H1 (cell line): ENCODE results near the gene SORCS3. TPM values are rescaled to one million over a fixed set of nuclear protein-coding genes. Genes with fewer than 3 reads are reported as not detected.

Experiments used
- CTCF ChIA-PET: fragments of 300-600 bp; sonication (Branson Sonifier 250); formaldehyde crosslinking; loops from one replicate; lab custom pipeline; 2021; ENCODE audit not compliant: partially characterized antibody; lab: Charles Lee
- POLR2A ChIA-PET: fragments of 300-600 bp; sonication (Branson Sonifier 250); formaldehyde crosslinking; loops from one replicate; lab custom pipeline; 2021; ENCODE audit warnings: inconsistent platforms; ENCODE audit not compliant: partially characterized antibody; lab: Charles Lee
- DNase-seq, 2 experiments: peaks; one replicate each; pipeline versions ENCODE4 v3.0.0 to v3.0.0-alpha.2; 2010 to 2022; ENCODE audit warnings: low spot score in 2 of 2, low read depth in 1 of 2, mixed read lengths in 1 of 2
- FAIRE-seq: peaks from 2 replicates; lab custom pipeline; 2011; peaks lifted over from hg19 to GRCh38; lab: Jason Lieb, UNC
- H2AFZ ChIP-seq: 2 replicates; pipeline ENCODE4 v1.8.1; 2012; ENCODE audit warnings: low read length, inconsistent platforms
- H2AK5ac ChIP-seq: 2 replicates; pipeline ENCODE4 v1.6.1; 2013; ENCODE audit warnings: low read depth, low read length
- H2BK120ac ChIP-seq: replicated peaks from 2 replicates; pipeline ENCODE3; 2013; ENCODE audit warnings: low read depth, low read length, inconsistent platforms
- H2BK12ac ChIP-seq: 2 replicates; pipeline ENCODE4 v1.6.1; 2013; ENCODE audit warnings: low read depth, low read length
- H2BK15ac ChIP-seq: 2 replicates; pipeline ENCODE4 v1.6.1; 2013; ENCODE audit warnings: low read length
- H2BK20ac ChIP-seq: 2 replicates; pipeline ENCODE4 v1.6.1; 2013; ENCODE audit warnings: low read length
- H2BK5ac ChIP-seq: 2 replicates; pipeline ENCODE4 v1.6.1; 2013; ENCODE audit warnings: low read depth, low read length
- H3K14ac ChIP-seq: 2 replicates; pipeline ENCODE4 v1.6.1; 2013; ENCODE audit warnings: inconsistent platforms; ENCODE audit not compliant: insufficient read length
- H3K18ac ChIP-seq: 2 replicates; pipeline ENCODE4 v1.6.1; 2013; ENCODE audit warnings: low read length; ENCODE audit errors: extremely low read depth
- H3K23ac ChIP-seq: 2 replicates; pipeline ENCODE4 v1.6.1; 2013; ENCODE audit warnings: inconsistent platforms; ENCODE audit not compliant: insufficient read length
- H3K23me2 ChIP-seq: 2 replicates; pipeline ENCODE4 v1.6.1; 2013; ENCODE audit warnings: low read depth, low read length
- H3K27ac ChIP-seq: 2 replicates; pipeline ENCODE4 v1.6.1; 2011; ENCODE audit warnings: low read depth, low read length, inconsistent platforms
- H3K27me3 ChIP-seq, 4 experiments: replicated peaks in 1 of 4; 1 replicate in 1 of 4; 2 replicates in 3 of 4; pipeline versions ENCODE4 v1.6.1 to v1.8.1; 2011 to 2013; ENCODE audit warnings: low read length in 3 of 4, mild to moderate bottlenecking in 3 of 4, inconsistent platforms in 2 of 4, mixed read lengths in 2 of 4, moderate library complexity in 1 of 4; ENCODE audit not compliant: control insufficient read depth in 3 of 4, insufficient read depth in 3 of 4; ENCODE audit errors: extremely low read depth in 1 of 4
- H3K36me3 ChIP-seq, 4 experiments: 2 replicates each; pipeline versions ENCODE4 v1.6.1 to v1.8.1; 2011 to 2013; ENCODE audit warnings: mild to moderate bottlenecking in 4 of 4, low read length in 3 of 4, moderate library complexity in 2 of 4, control low read depth in 1 of 4, inconsistent platforms in 1 of 4; ENCODE audit not compliant: insufficient read depth in 4 of 4, control insufficient read depth in 2 of 4
- H3K4ac ChIP-seq: replicated peaks from 2 replicates; pipeline ENCODE3; 2013; ENCODE audit warnings: low read length, low read depth, mixed read lengths, inconsistent platforms; ENCODE audit not compliant: insufficient read length
- H3K4me1 ChIP-seq, 4 experiments: replicated peaks in 1 of 4; 1 replicate in 1 of 4; 2 replicates in 3 of 4; pipeline versions ENCODE4 v1.6.1 to v1.8.1; 2011 to 2013; ENCODE audit warnings: low read length in 3 of 4, inconsistent platforms in 2 of 4, mixed read lengths in 1 of 4; ENCODE audit not compliant: insufficient read depth in 4 of 4, control insufficient read depth in 3 of 4
- H3K4me2 ChIP-seq, 2 experiments: 2 replicates each; pipeline versions ENCODE4 v1.6.1 to v1.8.1; 2011 to 2013; ENCODE audit warnings: low read depth in 2 of 2, low read length in 2 of 2, control low read depth in 1 of 2, inconsistent platforms in 1 of 2, mild to moderate bottlenecking in 1 of 2; ENCODE audit not compliant: insufficient read depth in 1 of 2
- H3K4me3 ChIP-seq, 4 experiments: fragments of 200-600, 300-600 bp in 1 of 4; sonication (generic), shearing (Covaris generic), sonication (Bioruptor Twin) in 1 of 4; 2 replicates each; pipeline versions ENCODE4 v1.5.1 to v1.8.1; 2011 to 2016; ENCODE audit warnings: low read length in 4 of 4, low read depth in 3 of 4, control low read depth in 2 of 4, inconsistent platforms in 2 of 4, mild to moderate bottlenecking in 2 of 4, mixed read lengths in 1 of 4, moderate library complexity in 1 of 4; ENCODE audit not compliant: insufficient read depth in 2 of 4; ENCODE audit errors: extremely low read depth in 1 of 4
- H3K56ac ChIP-seq: replicated peaks from 2 replicates; pipeline ENCODE3; 2013; ENCODE audit warnings: low read depth, mild to moderate bottlenecking, mixed read lengths, low read length, inconsistent platforms; ENCODE audit not compliant: insufficient read length
- H3K79me1 ChIP-seq: 2 replicates; pipeline ENCODE4 v1.6.1; 2013; ENCODE audit warnings: low read depth, low read length, control low read depth
- H3K79me2 ChIP-seq, 2 experiments: 2 replicates each; pipeline versions ENCODE4 v1.6.1 to v1.8.1; 2012 to 2013; ENCODE audit warnings: low read length in 2 of 2, mild to moderate bottlenecking in 2 of 2, inconsistent platforms in 1 of 2; ENCODE audit not compliant: insufficient read depth in 2 of 2, control insufficient read depth in 1 of 2
- H3K9ac ChIP-seq, 4 experiments: replicated peaks in 1 of 4; 1 replicate in 1 of 4; 2 replicates in 3 of 4; pipeline versions ENCODE4 v1.6.1 to v1.8.1; 2011 to 2013; ENCODE audit warnings: low read depth in 3 of 4, low read length in 3 of 4, control low read depth in 2 of 4, mild to moderate bottlenecking in 2 of 4, moderate library complexity in 2 of 4, inconsistent platforms in 1 of 4; ENCODE audit errors: extremely low read depth in 1 of 4
- H3K9me3 ChIP-seq, 2 experiments: 2 replicates each; pipeline versions ENCODE4 v1.6.1 to v1.8.1; 2012 to 2013; ENCODE audit warnings: mild to moderate bottlenecking in 2 of 2, moderate library complexity in 2 of 2, control low read depth in 1 of 2, inconsistent platforms in 1 of 2, low read depth in 1 of 2, low read length in 1 of 2, mixed read lengths in 1 of 2; ENCODE audit not compliant: insufficient read depth in 2 of 2
- H4K20me1 ChIP-seq, 2 experiments: replicated peaks in 1 of 2; 2 replicates each; pipeline versions ENCODE3 to v1.8.1; 2011 to 2013; ENCODE audit warnings: inconsistent platforms in 2 of 2, low read length in 2 of 2, mild to moderate bottlenecking in 1 of 2; ENCODE audit not compliant: insufficient read depth in 2 of 2, control insufficient read depth in 1 of 2
- H4K5ac ChIP-seq: 2 replicates; pipeline ENCODE4 v1.6.1; 2013; ENCODE audit warnings: low read length, low read depth, mixed read lengths, inconsistent platforms; ENCODE audit not compliant: insufficient read length
- H4K8ac ChIP-seq: 2 replicates; pipeline ENCODE4 v1.8.0; 2013; ENCODE audit warnings: mild to moderate bottlenecking, moderate library complexity, low read length, inconsistent platforms; ENCODE audit not compliant: insufficient read depth; ENCODE audit errors: extremely low read depth
- H4K91ac ChIP-seq: replicated peaks from 2 replicates; pipeline ENCODE3; 2013; ENCODE audit warnings: low read length, mixed read lengths, inconsistent platforms; ENCODE audit not compliant: insufficient read length
- CHD1 ChIP-seq: IDR thresholded peaks from 2 replicates; pipeline ENCODE4 v1.6.1; 2012; ENCODE audit warnings: low read depth, low read length, improper control_type of control experiment
- KDM1A ChIP-seq: fragments of 200-600, 300-600 bp; sonication (generic); IDR thresholded peaks from 2 replicates; pipeline ENCODE4 v1.7.1; 2016; ENCODE audit warnings: mild to moderate bottlenecking, low read length, borderline replicate concordance
- POLR2AphosphoS5 ChIP-seq: IDR thresholded peaks from 2 replicates; pipeline ENCODE4 v1.6.1; 2011; ENCODE audit warnings: low read depth, low read length
- SAP30 ChIP-seq: fragments of 300-600 bp; sonication (generic); IDR thresholded peaks from 2 replicates; pipeline ENCODE4 v1.7.1; 2012; ENCODE audit warnings: low read length, moderate library complexity, mild to moderate bottlenecking, inconsistent platforms; ENCODE audit not compliant: insufficient read depth, insufficient replicate concordance
- SIN3A ChIP-seq, 2 experiments: IDR thresholded peaks in 1 of 2; conservative IDR thresholded peaks in 1 of 2; 2 replicates each; pipeline ENCODE4 v1.6.1; 2011 to 2012; ENCODE audit warnings: low read length in 2 of 2, improper control_type of control experiment in 1 of 2, low read depth in 1 of 2, mild to moderate bottlenecking in 1 of 2
- SIX5 ChIP-seq: IDR thresholded peaks from 2 replicates; pipeline ENCODE4 v1.6.1; 2011; ENCODE audit warnings: mild to moderate bottlenecking, low read depth, low read length
- SUZ12 ChIP-seq: fragments of 200-600 bp; sonication (generic); IDR thresholded peaks from 2 replicates; pipeline ENCODE4 v1.6.1; 2012; ENCODE audit warnings: mild to moderate bottlenecking, inconsistent platforms, low read length, moderate library complexity, mixed read lengths
- TBP ChIP-seq: IDR thresholded peaks from 2 replicates; pipeline ENCODE4 v1.6.1; 2011; ENCODE audit warnings: low read depth, low read length, improper control_type of control experiment
- WGBS, 2 experiments: shearing (Covaris generic) in 1 of 2; methylation state at CpG; one replicate each; pipeline versions ENCODE4 v1.1.6 to v1.1.7; 2013 to 2015; ENCODE audit warnings: low lambda C conversion rate in 2 of 2, mixed read lengths in 2 of 2, inconsistent platforms in 1 of 2, low coverage in 1 of 2, missing lambda C conversion rate in 1 of 2; ENCODE audit not compliant: insufficient replicate concordance in 2 of 2, insufficient coverage in 1 of 2, insufficient read length in 1 of 2; ENCODE audit errors: extremely low coverage in 1 of 2, missing lambda C conversion rate in 1 of 2; 5-methylcytosine and 5-hydroxymethylcytosine counted together
- polyA plus RNA-seq, 7 experiments: library from polyadenylated mRNA; depleted of rRNA in 3 of 7; stranded (reverse) in 5 of 7; unstranded in 2 of 7; fragments of >200 nt in 5 of 7; fragments of 200-250 nt in 2 of 7; gene quantifications; 1 replicate in 5 of 7; 2 replicates in 1 of 7; 4 replicates in 1 of 7; pipeline versions ENCODE4 v1.2.1 to v1.2.3, GENCODE V29; 2011 to 2013; ENCODE audit warnings: missing spikeins in 2 of 7, mixed read lengths in 2 of 7
- total RNA-seq: library from RNA; stranded (reverse); fragmentation: NEBNext Ultra II Directional; extraction: Animal tissue kit (Norgen Biotek cat#: 25700); gene quantifications from 2 replicates; pipeline ENCODE4 v1.2.1, GENCODE V29; 2021
- TF ChIP-seq, protein P1 (sequence below): IDR thresholded peaks from 2 replicates; pipeline ENCODE4 v1.6.1; 2012; ENCODE audit warnings: low read length, inconsistent platforms
- TF ChIP-seq, protein P2 (sequence below): IDR thresholded peaks from 2 replicates; pipeline ENCODE4 v1.6.1; 2011; ENCODE audit warnings: low read length, improper control_type of control experiment
- TF ChIP-seq, protein P3 (sequence below): IDR thresholded peaks from 2 replicates; pipeline ENCODE4 v1.6.1; 2012; ENCODE audit warnings: inconsistent platforms

Gene SORCS3
- total and polyA plus RNA-seq, 2 of the 8 experiments (the other 6 are each of a cell fraction or from before 2014, with no cell fraction given): 0.26 to 0.88 TPM

DNA sequence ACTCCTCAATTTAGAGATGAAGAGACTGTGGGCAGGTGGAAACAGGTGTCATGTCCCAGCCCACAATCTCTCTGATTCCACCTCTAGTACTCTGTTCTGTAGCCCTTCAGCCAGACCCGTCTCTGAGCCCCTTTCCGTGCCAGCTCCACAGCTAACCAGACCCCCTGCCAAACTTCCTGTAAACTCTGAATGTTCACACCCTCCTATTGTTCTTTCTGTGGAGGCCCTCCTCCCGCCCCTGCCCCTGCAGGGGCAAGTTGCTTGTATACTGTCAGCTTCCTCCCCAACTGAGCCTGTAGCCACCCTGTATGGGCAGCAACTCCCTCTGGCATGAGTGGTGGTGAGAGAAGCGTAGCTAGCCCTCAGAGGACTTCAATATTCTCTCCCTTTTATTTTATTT is 520.7 kb downstream of the SORCS3 start:
- no peak for FAIRE-seq
- no peak for TF ChIP-seq POLR2AphosphoS5
- TF ChIP-seq, protein P1, sequence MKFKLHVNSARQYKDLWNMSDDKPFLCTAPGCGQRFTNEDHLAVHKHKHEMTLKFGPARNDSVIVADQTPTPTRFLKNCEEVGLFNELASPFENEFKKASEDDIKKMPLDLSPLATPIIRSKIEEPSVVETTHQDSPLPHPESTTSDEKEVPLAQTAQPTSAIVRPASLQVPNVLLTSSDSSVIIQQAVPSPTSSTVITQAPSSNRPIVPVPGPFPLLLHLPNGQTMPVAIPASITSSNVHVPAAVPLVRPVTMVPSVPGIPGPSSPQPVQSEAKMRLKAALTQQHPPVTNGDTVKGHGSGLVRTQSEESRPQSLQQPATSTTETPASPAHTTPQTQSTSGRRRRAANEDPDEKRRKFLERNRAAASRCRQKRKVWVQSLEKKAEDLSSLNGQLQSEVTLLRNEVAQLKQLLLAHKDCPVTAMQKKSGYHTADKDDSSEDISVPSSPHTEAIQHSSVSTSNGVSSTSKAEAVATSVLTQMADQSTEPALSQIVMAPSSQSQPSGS: no peak
- TF ChIP-seq SIN3A (conservative IDR thresholded peaks at IDR 0.05 in 1 of 2, IDR thresholded peaks at IDR 0.05 in 1 of 2; ENCODE audit: low read depth in 1 of 2, low read length in 2 of 2): no peak
- no peak for TF ChIP-seq SIX5
- no peak for TF ChIP-seq SAP30
- no peak for TF ChIP-seq CHD1
- no peak for TF ChIP-seq SUZ12
- TF ChIP-seq TBP: no peak
- no peak for TF ChIP-seq KDM1A
- TF ChIP-seq, protein P2, sequence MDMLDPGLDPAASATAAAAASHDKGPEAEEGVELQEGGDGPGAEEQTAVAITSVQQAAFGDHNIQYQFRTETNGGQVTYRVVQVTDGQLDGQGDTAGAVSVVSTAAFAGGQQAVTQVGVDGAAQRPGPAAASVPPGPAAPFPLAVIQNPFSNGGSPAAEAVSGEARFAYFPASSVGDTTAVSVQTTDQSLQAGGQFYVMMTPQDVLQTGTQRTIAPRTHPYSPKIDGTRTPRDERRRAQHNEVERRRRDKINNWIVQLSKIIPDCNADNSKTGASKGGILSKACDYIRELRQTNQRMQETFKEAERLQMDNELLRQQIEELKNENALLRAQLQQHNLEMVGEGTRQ: no peak
- TF ChIP-seq, protein P3, sequence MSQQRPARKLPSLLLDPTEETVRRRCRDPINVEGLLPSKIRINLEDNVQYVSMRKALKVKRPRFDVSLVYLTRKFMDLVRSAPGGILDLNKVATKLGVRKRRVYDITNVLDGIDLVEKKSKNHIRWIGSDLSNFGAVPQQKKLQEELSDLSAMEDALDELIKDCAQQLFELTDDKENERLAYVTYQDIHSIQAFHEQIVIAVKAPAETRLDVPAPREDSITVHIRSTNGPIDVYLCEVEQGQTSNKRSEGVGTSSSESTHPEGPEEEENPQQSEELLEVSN: no peak

More for the DNA sequence above, 520.7 kb downstream of the SORCS3 start:
- 75% methylated on average over 4 of the region's 4 CpGs; no CpG with 5 or more reads in 1 of the 2 experiments for WGBS, 2 experiments
- no peak for DNase-seq
- no peak overlapping the region for H2BK15ac ChIP-seq
- no peak overlapping the region for H2BK120ac ChIP-seq
- H3K23me2 ChIP-seq: no peaks in the 10 kb centered on the region; the same call in 1 of the 2 replicates
- H2BK12ac ChIP-seq: no peak overlapping the region
- no peaks in the 10 kb centered on the region for H4K20me1 ChIP-seq
- H2BK5ac ChIP-seq: no peak overlapping the region
- no peak overlapping the region for H4K5ac ChIP-seq
- H3K4me2 ChIP-seq: no peak overlapping the region; a peak in 2 of 4 replicates
- H3K23ac ChIP-seq: no peak overlapping the region
- ChIA-PET POLR2A (no interaction called here), CTCF (no interaction called here)
- no peak overlapping the region for H3K27ac ChIP-seq
- H4K91ac ChIP-seq: no peak overlapping the region
- H3K79me2 ChIP-seq: no peaks in the 10 kb centered on the region
- no peak overlapping the region for H4K8ac ChIP-seq
- H2BK20ac ChIP-seq: no peak overlapping the region
- H2AFZ ChIP-seq: no peak overlapping the region
- no peaks in the 10 kb centered on the region for H3K4me1 ChIP-seq
- no peak overlapping the region for H3K4me3 ChIP-seq
- no peak overlapping the region for H3K4ac ChIP-seq
- no peaks in the 10 kb centered on the region for H3K9me3 ChIP-seq
- no peak overlapping the region for H2AK5ac ChIP-seq
- no peak overlapping the region for H3K18ac ChIP-seq
- H3K9ac ChIP-seq: no peak overlapping the region
- no peaks in the 10 kb centered on the region for H3K79me1 ChIP-seq
- H3K27me3 ChIP-seq: no peaks in the 10 kb centered on the region
- H3K36me3 ChIP-seq: no peaks in the 10 kb centered on the region
- H3K56ac ChIP-seq: no peak overlapping the region
- H3K14ac ChIP-seq: no peak overlapping the region
